Lung (tissue), 12 donors: ENCODE data around the gene POLR3B. TPM values are rescaled to one million over a fixed set of nuclear protein-coding genes. Genes with fewer than 3 reads are reported as not detected.

ENCODE experiments used
- ATAC-seq: fragments of 200-7000 bp; cut with Tn5 transposase; one replicate; pipeline ENCODE4 v1.9.1; 2020; ENCODE audit warnings: moderate number of reproducible peaks; ENCODE audit not compliant: insufficient read depth, low FRiP score
- DNase-seq, 3 donors: peaks; one replicate each; pipeline ENCODE4 v3.0.0-alpha.2; 2013 to 2017
- H3K27ac ChIP-seq, 2 donors: one replicate each; pipeline ENCODE4 v1.5.1; 2013; ENCODE audit warnings: mild to moderate bottlenecking in 2 of 2, moderate library complexity in 2 of 2, control low read depth in 1 of 2, inconsistent platforms in 1 of 2, low read depth in 1 of 2, low read length in 1 of 2
- H3K27me3 ChIP-seq, 3 donors: one replicate each; pipeline ENCODE4 v1.5.1; 2013; ENCODE audit warnings: low read length in 2 of 3; ENCODE audit not compliant: control insufficient read depth in 3 of 3, insufficient read depth in 3 of 3
- H3K36me3 ChIP-seq, 4 donors: one replicate each; pipeline ENCODE4 v1.5.1; 2013; ENCODE audit warnings: low read length in 4 of 4, mild to moderate bottlenecking in 1 of 4, moderate library complexity in 1 of 4; ENCODE audit not compliant: control insufficient read depth in 4 of 4, insufficient read depth in 4 of 4
- H3K4me1 ChIP-seq, 5 donors: one replicate each; pipeline ENCODE4 v1.5.1; 2013; ENCODE audit warnings: low read length in 5 of 5, mild to moderate bottlenecking in 2 of 5, moderate library complexity in 1 of 5; ENCODE audit not compliant: control insufficient read depth in 5 of 5, insufficient read depth in 5 of 5
- H3K4me3 ChIP-seq: one replicate; pipeline ENCODE4 v1.5.1; 2013; ENCODE audit warnings: mild to moderate bottlenecking, control low read depth, moderate library complexity
- H3K9ac ChIP-seq, 2 donors: one replicate each; pipeline ENCODE4 v1.5.1; 2013; ENCODE audit warnings: low read length in 2 of 2, control low read depth in 1 of 2; ENCODE audit not compliant: insufficient read depth in 1 of 2
- H3K9me3 ChIP-seq, 4 donors: one replicate each; pipeline ENCODE4 v1.5.1; 2013; ENCODE audit warnings: low read length in 3 of 4, mild to moderate bottlenecking in 1 of 4, moderate library complexity in 1 of 4; ENCODE audit not compliant: control insufficient read depth in 4 of 4, insufficient read depth in 3 of 4
- CTCF ChIP-seq: IDR thresholded peaks from 2 replicates; pipeline ENCODE4 v1.5.1; 2012; ENCODE audit warnings: mild to moderate bottlenecking; ENCODE audit errors: control extremely low read depth, extremely low read depth
- WGBS, 2 donors: extraction: QIAGEN DNeasy Blood & Tissue Kit; methylation state at CpG; one replicate each; pipeline ENCODE4 v1.1.7; 2013; 5-methylcytosine and 5-hydroxymethylcytosine counted together
- polyA plus RNA-seq, 2 donors: library from polyadenylated mRNA; stranded (reverse); fragments of 200-250 nt; gene quantifications; one replicate each; pipeline ENCODE4 v1.2.1, GENCODE V29; 2013
- total RNA-seq, 2 donors: library from RNA; depleted of rRNA in 1 of 2; stranded (reverse); fragments of >200 nt in 1 of 2; gene quantifications; one replicate each; pipeline ENCODE4 v1.2.1, GENCODE V29; 2014 to 2021
- donor health status: control.
- donor health status: control.
- donor health status: Bipolar disorder and iron deficiency.
- donor health status: healthy.
- donor health status: DM: yes; HTN: yes; CAD: no.

POLR3B gene
- total and polyA plus RNA-seq, 4 donors = 3.6 to 13.5 (median 9.0) TPM

- H3K27ac ChIP-seq = no peak overlapping the region
- 86 to 87% methylated on average over 5 of the region's 5 CpGs for WGBS, 2 donors
- no peak overlapping the region for H3K9ac ChIP-seq
These were observed 137.9 kb downstream of the POLR3B start for GRCh38 chr12:106495354-106495965.

GRCh38 chr12:106498056-106498455, 140.5 kb downstream of the POLR3B start:
- 26 to 51% methylated on average over 7 of the region's 7 CpGs for WGBS, 2 donors
- TF ChIP-seq CTCF = no peak
- no peak for ATAC-seq
- H3K36me3 ChIP-seq = peaks cover 11 to 23% (median 16%) of the 10 kb centered on the region in 4 donors
- no peaks in the 10 kb centered on the region for H3K27me3 ChIP-seq
- peak in 1 of 3 donors; percentile 11 for DNase-seq
- no peak overlapping the region for H3K9ac ChIP-seq
- peaks cover 0 to 3% (median 0%) of the 10 kb centered on the region in 5 donors for H3K4me1 ChIP-seq
- no peak overlapping the region for H3K4me3 ChIP-seq
- no peak overlapping the region for H3K27ac ChIP-seq
- no peaks in the 10 kb centered on the region for H3K9me3 ChIP-seq

More at GRCh38 chr12:106495354-106495965, 137.9 kb downstream of the POLR3B start:
- H3K27me3 ChIP-seq = no peaks in the 10 kb centered on the region
- H3K4me1 ChIP-seq = peaks cover 0 to 3% (median 0%) of the 10 kb centered on the region in 5 donors
- ATAC-seq (no peak), DNase-seq (no peak)
- no peak for TF ChIP-seq CTCF
- H3K36me3 ChIP-seq = peaks cover 8 to 17% (median 14%) of the 10 kb centered on the region in 4 donors
- no peaks in the 10 kb centered on the region for H3K9me3 ChIP-seq
- H3K4me3 ChIP-seq = no peak overlapping the region

GRCh38 chr12:106499628-106500027, 142.1 kb downstream of the POLR3B start:
- no peaks in the 10 kb centered on the region for H3K27me3 ChIP-seq
- no peaks in the 10 kb centered on the region for H3K9me3 ChIP-seq
- H3K9ac ChIP-seq = no peak overlapping the region
- H3K36me3 ChIP-seq = peaks cover 11 to 23% (median 18%) of the 10 kb centered on the region in 4 donors
- no peak for TF ChIP-seq CTCF
- no peak overlapping the region for H3K27ac ChIP-seq
- no peak for ATAC-seq
- no peak overlapping the region for H3K4me3 ChIP-seq
- 95% methylated on average over 2 of the region's 2 CpGs for WGBS, 2 donors
- no peak for DNase-seq
- H3K4me1 ChIP-seq = peaks cover 0 to 3% (median 0%) of the 10 kb centered on the region in 5 donors
